Measurements from ENCODE around the gene PALM2AKAP2. TPM values are rescaled to one million over a fixed set of nuclear protein-coding genes. Genes with fewer than 3 reads are reported as not detected.

Gene PALM2AKAP2
- polyA plus RNA-seq (2013, experiment 1 of 2): 5.6 TPM
- polyA plus RNA-seq (2013, experiment 2 of 2): 5.1 TPM

DNA sequence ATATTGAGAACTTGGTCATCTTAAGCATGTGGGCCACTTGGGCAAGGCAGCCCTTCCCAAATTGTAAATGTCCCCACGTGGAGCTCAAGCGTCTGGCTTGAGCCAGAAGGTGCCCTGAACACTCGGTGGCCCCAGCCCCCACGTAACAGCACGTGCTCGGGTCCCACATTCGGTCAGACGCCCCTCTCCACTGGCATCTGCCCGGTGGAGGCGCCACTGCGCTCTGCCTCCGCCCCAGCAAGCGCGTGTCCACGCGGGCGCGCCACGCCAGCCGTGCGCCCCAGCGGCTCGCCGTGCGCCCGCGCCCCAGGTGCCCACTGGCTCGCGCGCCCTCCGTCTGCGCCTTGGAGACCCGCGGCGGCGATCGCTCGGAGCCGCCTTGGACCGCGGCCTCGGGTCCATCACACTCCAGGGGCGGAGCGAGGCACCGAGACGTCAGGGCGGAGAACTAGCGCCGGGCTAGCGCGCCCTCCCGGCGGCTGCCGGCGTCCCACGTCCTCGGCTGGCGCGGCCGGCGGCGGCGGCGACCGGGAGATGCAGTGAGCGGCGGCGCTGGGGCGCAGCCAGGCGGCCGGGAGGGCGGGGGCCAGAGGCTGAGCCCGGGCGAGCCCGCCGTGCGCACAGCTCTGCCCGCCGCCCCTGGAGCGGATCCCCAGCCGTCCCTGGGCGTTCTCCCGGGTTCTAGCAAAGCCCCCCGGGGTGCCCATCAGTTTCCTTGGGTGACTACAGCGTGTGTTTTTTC is at the start of gene PALM2AKAP2:
Gene PALM2AKAP2 (plus strand): TSS at position 488 of the 742 bp plus-strand sequence. CDS start 291 bp downstream, outside the sequence.
- Histone ChIP-seq H3K27ac (replicated peaks; ENCODE audit: low read length) (peak within 1 kb of the TSS; percentile 69), H3K23ac (ENCODE audit: low read depth, low read length, poor library complexity) (peak within 1 kb of the TSS; percentile 63), H3K9me3 (replicated peaks in 1 of 2; ENCODE audit: control insufficient read depth in 2 of 2, insufficient read depth in 1 of 2, low read depth in 1 of 2, low read length in 2 of 2) (peaks cover 0 to 2% of the 10 kb centered on the region in 2 donors), H3K36me3 (replicated peaks in 1 of 2; ENCODE audit: control insufficient read depth in 2 of 2, insufficient read depth in 2 of 2, low read length in 2 of 2) (no peaks in the 10 kb centered on the region), H3K14ac (ENCODE audit: low read length) (peak within 1 kb of the TSS; percentile 65), H2BK120ac (ENCODE audit: low read depth, low read length) (peak within 1 kb of the TSS; percentile 49), H3K4me2 (ENCODE audit: insufficient read depth, low read length, poor library complexity, severe bottlenecking) (peak within 1 kb of the TSS; percentile 84), H4K8ac (ENCODE audit: low read depth, low read length) (no peak within 1 kb of the TSS), H3K9ac (ENCODE audit: low read depth, low read length, poor library complexity) (peak within 1 kb of the TSS; percentile 86), H3K79me1 (ENCODE audit: low read depth, low read length) (no peaks in the 10 kb centered on the region), H2AK5ac (ENCODE audit: low read depth, low read length) (peak within 1 kb of the TSS; percentile 17), H2AFZ (ENCODE audit: low read length) (peak within 1 kb of the TSS; percentile 98), H3K18ac (ENCODE audit: low read length) (peak within 1 kb of the TSS; percentile 96), H4K91ac (ENCODE audit: low read depth, low read length, poor library complexity) (peak within 1 kb of the TSS; percentile 67), H3K4me3 (ENCODE audit: low read length in 2 of 2) (peak within 1 kb of the TSS; percentile 53 to 93), H2BK12ac (ENCODE audit: low read length) (peak within 1 kb of the TSS; percentile 94), H2BK5ac (ENCODE audit: low read length) (no peak within 1 kb of the TSS), H3K4me1 (ENCODE audit: control insufficient read depth in 2 of 2, insufficient read depth in 1 of 2, low read depth in 1 of 2, low read length in 2 of 2) (peaks cover 4 to 8% of the 10 kb centered on the region in 2 donors), H2BK15ac (ENCODE audit: low read length) (peak within 1 kb of the TSS; percentile 54), H3K4ac (ENCODE audit: low read length) (no peak within 1 kb of the TSS), H3K27me3 (ENCODE audit: control insufficient read depth in 3 of 3, insufficient read depth in 3 of 3, low read depth in 1 of 3, low read length in 3 of 3) (peaks cover 0 to 49% (median 0%) of the 10 kb centered on the region in 3 experiments)
- WGBS, 2 donors (ENCODE audit: extremely low coverage in 2 of 2, insufficient read length in 2 of 2, insufficient replicate concordance in 1 of 2): no CpG with 5 or more reads among the region's 85 CpGs
- peak; percentile 74 for DNase-seq (ENCODE audit: low spot score)

- Histone ChIP-seq H3K9me3 (replicated peaks in 1 of 2; ENCODE audit: control insufficient read depth in 2 of 2, insufficient read depth in 1 of 2, low read depth in 1 of 2, low read length in 2 of 2) (no peaks in the 10 kb centered on the region), H2AK5ac (ENCODE audit: low read depth, low read length) (no peak overlapping the region), H3K18ac (ENCODE audit: low read length) (no peak overlapping the region), H3K4me2 (ENCODE audit: insufficient read depth, low read length, poor library complexity, severe bottlenecking) (no peak overlapping the region), H3K36me3 (replicated peaks in 1 of 2; ENCODE audit: control insufficient read depth in 2 of 2, insufficient read depth in 2 of 2, low read length in 2 of 2) (no peaks in the 10 kb centered on the region), H3K27ac (replicated peaks; ENCODE audit: low read length) (no peak overlapping the region), H2BK120ac (ENCODE audit: low read depth, low read length) (no peak overlapping the region), H4K8ac (ENCODE audit: low read depth, low read length) (no peak overlapping the region), H3K4ac (ENCODE audit: low read length) (no peak overlapping the region), H2BK12ac (ENCODE audit: low read length) (no peak overlapping the region), H3K79me1 (ENCODE audit: low read depth, low read length) (no peaks in the 10 kb centered on the region), H3K9ac (ENCODE audit: low read depth, low read length, poor library complexity) (no peak overlapping the region), H3K23ac (ENCODE audit: low read depth, low read length, poor library complexity) (no peak overlapping the region), H2BK15ac (ENCODE audit: low read length) (no peak overlapping the region), H3K27me3 (ENCODE audit: control insufficient read depth in 3 of 3, insufficient read depth in 3 of 3, low read depth in 1 of 3, low read length in 3 of 3) (no peaks in the 10 kb centered on the region), H3K4me1 (ENCODE audit: control insufficient read depth in 2 of 2, insufficient read depth in 1 of 2, low read depth in 1 of 2, low read length in 2 of 2) (no peaks in the 10 kb centered on the region), H2BK5ac (ENCODE audit: low read length) (no peak overlapping the region), H4K91ac (ENCODE audit: low read depth, low read length, poor library complexity) (no peak overlapping the region), H2AFZ (ENCODE audit: low read length) (no peak overlapping the region), H3K14ac (ENCODE audit: low read length) (no peak overlapping the region), H3K4me3 (ENCODE audit: low read length in 2 of 2) (no peak overlapping the region)
- WGBS, 2 donors (ENCODE audit: extremely low coverage in 2 of 2, insufficient read length in 2 of 2, insufficient replicate concordance in 1 of 2): no CpG with 5 or more reads among the region's 3 CpGs
- no peak for DNase-seq (ENCODE audit: low spot score)
These were observed 49.8 kb upstream of the PALM2AKAP2 start for GRCh38 chr9:109730228-109730627.

DNA sequence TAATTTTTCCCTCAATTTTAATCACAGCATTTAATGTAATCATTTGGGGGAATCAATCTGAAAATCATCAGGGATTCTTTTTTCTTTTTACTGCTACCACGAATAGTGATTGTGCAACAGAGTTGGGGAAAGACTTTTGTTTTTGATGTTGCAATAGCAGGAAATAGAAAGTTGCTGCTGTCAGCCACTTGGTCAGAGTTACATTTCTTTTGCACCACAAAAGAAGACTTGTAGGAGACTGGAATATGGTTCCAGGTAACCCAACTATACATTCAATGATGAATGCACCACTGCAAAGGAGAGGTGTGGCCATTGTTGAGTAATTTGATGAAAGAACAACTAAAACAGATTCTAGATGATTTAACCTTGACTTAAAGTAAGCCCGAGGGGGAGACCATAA is 46.3 kb upstream of the PALM2AKAP2 start:
- no peaks in the 10 kb centered on the region for H3K4me1 ChIP-seq (ENCODE audit: control insufficient read depth in 2 of 2, insufficient read depth in 1 of 2, low read depth in 1 of 2, low read length in 2 of 2)
- no peaks in the 10 kb centered on the region for H3K9me3 ChIP-seq (replicated peaks in 1 of 2; ENCODE audit: control insufficient read depth in 2 of 2, insufficient read depth in 1 of 2, low read depth in 1 of 2, low read length in 2 of 2)
- no peak overlapping the region for H4K8ac ChIP-seq (ENCODE audit: low read depth, low read length)
- H2BK120ac ChIP-seq (ENCODE audit: low read depth, low read length): no peak overlapping the region
- H2BK5ac ChIP-seq (ENCODE audit: low read length): no peak overlapping the region
- no peak overlapping the region for H2AK5ac ChIP-seq (ENCODE audit: low read depth, low read length)
- H3K9ac ChIP-seq (ENCODE audit: low read depth, low read length, poor library complexity): no peak overlapping the region
- no peak overlapping the region for H3K4me2 ChIP-seq (ENCODE audit: insufficient read depth, low read length, poor library complexity, severe bottlenecking)
- H2BK15ac ChIP-seq (ENCODE audit: low read length): no peak overlapping the region
- no peaks in the 10 kb centered on the region for H3K79me1 ChIP-seq (ENCODE audit: low read depth, low read length)
- H3K14ac ChIP-seq (ENCODE audit: low read length): no peak overlapping the region
- no CpG with 5 or more reads among the region's 2 CpGs for WGBS, 2 donors (ENCODE audit: extremely low coverage in 2 of 2, insufficient read length in 2 of 2, insufficient replicate concordance in 1 of 2)
- H3K36me3 ChIP-seq (replicated peaks in 1 of 2; ENCODE audit: control insufficient read depth in 2 of 2, insufficient read depth in 2 of 2, low read length in 2 of 2): no peaks in the 10 kb centered on the region
- no peak overlapping the region for H2AFZ ChIP-seq (ENCODE audit: low read length)
- H4K91ac ChIP-seq (ENCODE audit: low read depth, low read length, poor library complexity): no peak overlapping the region
- H3K23ac ChIP-seq (ENCODE audit: low read depth, low read length, poor library complexity): no peak overlapping the region
- DNase-seq (ENCODE audit: low spot score): no peak
- no peak overlapping the region for H2BK12ac ChIP-seq (ENCODE audit: low read length)
- no peak overlapping the region for H3K27ac ChIP-seq (replicated peaks; ENCODE audit: low read length)
- no peaks in the 10 kb centered on the region for H3K27me3 ChIP-seq (ENCODE audit: control insufficient read depth in 3 of 3, insufficient read depth in 3 of 3, low read depth in 1 of 3, low read length in 3 of 3)
- no peak overlapping the region for H3K18ac ChIP-seq (ENCODE audit: low read length)
- H3K4me3 ChIP-seq (ENCODE audit: low read length in 2 of 2): no peak overlapping the region
- no peak overlapping the region for H3K4ac ChIP-seq (ENCODE audit: low read length)

DNA sequence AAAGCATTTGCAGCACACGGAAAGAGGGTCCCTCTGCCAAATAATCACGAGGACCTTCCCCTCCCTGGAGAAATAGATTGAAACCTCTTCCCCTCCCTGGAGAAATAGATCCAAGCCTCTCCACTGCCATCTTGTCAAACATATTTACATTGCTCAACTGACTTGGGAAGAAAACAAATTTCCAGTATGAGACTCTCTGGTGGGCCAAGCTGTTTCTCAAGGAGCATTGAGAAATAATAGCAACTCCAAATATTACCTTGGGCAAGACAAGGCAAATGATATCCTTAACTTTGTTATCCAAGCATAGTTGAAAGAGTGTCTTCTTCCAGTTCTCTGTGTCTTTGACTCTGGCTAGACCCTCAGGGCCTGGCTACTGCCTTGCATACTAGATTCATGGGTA is 45.2 kb upstream of the PALM2AKAP2 start:
- WGBS, 2 donors (ENCODE audit: extremely low coverage in 2 of 2, insufficient read length in 2 of 2, insufficient replicate concordance in 1 of 2): no CpG with 5 or more reads among the region's 2 CpGs
- Histone ChIP-seq H3K18ac (ENCODE audit: low read length) (no peak overlapping the region), H3K27me3 (ENCODE audit: control insufficient read depth in 3 of 3, insufficient read depth in 3 of 3, low read depth in 1 of 3, low read length in 3 of 3) (no peaks in the 10 kb centered on the region), H2BK120ac (ENCODE audit: low read depth, low read length) (no peak overlapping the region), H2AFZ (ENCODE audit: low read length) (no peak overlapping the region), H4K8ac (ENCODE audit: low read depth, low read length) (no peak overlapping the region), H2BK12ac (ENCODE audit: low read length) (no peak overlapping the region), H2BK5ac (ENCODE audit: low read length) (no peak overlapping the region), H4K91ac (ENCODE audit: low read depth, low read length, poor library complexity) (no peak overlapping the region), H3K14ac (ENCODE audit: low read length) (no peak overlapping the region), H2AK5ac (ENCODE audit: low read depth, low read length) (no peak overlapping the region), H3K4me2 (ENCODE audit: insufficient read depth, low read length, poor library complexity, severe bottlenecking) (no peak overlapping the region), H3K27ac (replicated peaks; ENCODE audit: low read length) (no peak overlapping the region), H3K79me1 (ENCODE audit: low read depth, low read length) (no peaks in the 10 kb centered on the region), H3K4me1 (ENCODE audit: control insufficient read depth in 2 of 2, insufficient read depth in 1 of 2, low read depth in 1 of 2, low read length in 2 of 2) (no peaks in the 10 kb centered on the region), H2BK15ac (ENCODE audit: low read length) (no peak overlapping the region), H3K9ac (ENCODE audit: low read depth, low read length, poor library complexity) (no peak overlapping the region), H3K36me3 (replicated peaks in 1 of 2; ENCODE audit: control insufficient read depth in 2 of 2, insufficient read depth in 2 of 2, low read length in 2 of 2) (no peaks in the 10 kb centered on the region), H3K4ac (ENCODE audit: low read length) (no peak overlapping the region), H3K9me3 (replicated peaks in 1 of 2; ENCODE audit: control insufficient read depth in 2 of 2, insufficient read depth in 1 of 2, low read depth in 1 of 2, low read length in 2 of 2) (no peaks in the 10 kb centered on the region), H3K23ac (ENCODE audit: low read depth, low read length, poor library complexity) (no peak overlapping the region), H3K4me3 (ENCODE audit: low read length in 2 of 2) (no peak overlapping the region)
- no peak for DNase-seq (ENCODE audit: low spot score)
